Measurements from ENCODE around the gene RANBP1. TPM values are rescaled to one million over a fixed set of nuclear protein-coding genes. Genes with fewer than 3 reads are reported as not detected.

The RANBP1 gene
- total RNA-seq, 2 experiments from 2014 or later, result 406 to 570 TPM

DNA sequence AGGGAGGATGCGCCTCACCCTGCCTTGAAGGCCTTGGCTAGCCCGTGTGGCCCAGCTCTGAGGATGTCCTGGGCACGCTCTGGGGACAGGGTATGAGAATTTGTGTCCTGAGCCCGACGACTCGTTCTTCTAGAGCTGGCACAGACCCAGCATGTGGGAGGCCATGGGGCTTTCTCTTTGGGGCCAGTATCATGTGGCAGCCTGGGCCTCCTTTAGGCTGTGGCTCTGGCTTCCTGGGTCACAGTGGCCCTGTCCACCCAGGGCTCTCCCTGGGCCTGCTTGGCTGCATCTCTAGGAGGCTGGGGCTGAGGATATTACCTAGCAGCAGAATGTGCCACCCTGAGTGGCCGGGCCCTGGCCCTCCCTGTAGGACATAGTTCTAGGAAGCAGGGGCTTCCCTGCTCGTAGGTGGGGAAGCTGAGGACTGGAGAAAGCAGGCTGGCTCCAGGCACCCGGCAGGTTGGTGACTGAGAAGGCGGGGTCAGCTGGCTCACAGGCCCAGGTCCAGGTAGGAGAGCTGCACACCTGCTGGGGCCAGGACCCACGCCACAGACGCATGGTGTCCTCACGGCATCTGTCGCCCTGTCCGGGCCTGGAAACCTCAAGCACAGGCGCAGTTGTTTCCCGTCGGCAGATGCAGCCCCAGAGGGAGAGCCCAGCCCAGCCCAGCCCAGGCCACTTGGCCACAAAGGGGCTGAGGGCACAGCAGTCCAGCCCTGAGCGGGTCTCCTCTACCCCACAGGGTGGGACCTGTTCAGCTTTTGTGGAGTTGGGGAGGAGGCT lies 28.2 kb downstream of the RANBP1 start:
- H3K4me1 ChIP-seq (ENCODE audit: insufficient read depth, low read length, poor library complexity, severe bottlenecking), result no peaks in the 10 kb centered on the region
- DNase-seq (ENCODE audit: low spot score), result no peak
- no peak overlapping the region for H3K4me2 ChIP-seq (ENCODE audit: low read length)
- no peaks in the 10 kb centered on the region for H4K20me1 ChIP-seq (ENCODE audit: insufficient read depth, low read length)
- TF ChIP-seq EZH2phosphoT487 (IDR thresholded peaks at IDR 0.05; ENCODE audit: borderline replicate concordance, low read depth, low read length) (no peak), CTCF (conservative IDR thresholded peaks at IDR 0.05; ENCODE audit: low read length) (no peak)
- no peak overlapping the region for H3K4me3 ChIP-seq (ENCODE audit: low read depth, low read length, poor library complexity, severe bottlenecking)
- intact Hi-C loops (cut with micrococcal nuclease; ENCODE audit: unreplicated experiment), result no loop called here
- H3K79me2 ChIP-seq (ENCODE audit: insufficient read depth, low read depth, low read length), result no peaks in the 10 kb centered on the region
- H2AFZ ChIP-seq (ENCODE audit: low read length), result no peak overlapping the region
- H3K36me3 ChIP-seq (ENCODE audit: insufficient read depth, low read length), result no peaks in the 10 kb centered on the region
- no peaks in the 10 kb centered on the region for H3K9me3 ChIP-seq (ENCODE audit: low read length)
- BruUV-seq (replicated peaks), result no TSS peak
- ChIA-PET POLR2A (no interaction called here), CTCF (ENCODE audit: unreplicated experiment) (no interaction called here)
- no peak overlapping the region for H3K27ac ChIP-seq (ENCODE audit: low read depth, low read length, poor library complexity, severe bottlenecking)
- H3K9me2 ChIP-seq (ENCODE audit: insufficient read depth, low read length), result no peaks in the 10 kb centered on the region

GRCh38 chr22:20145206-20145831 lies 29.4 kb downstream of the RANBP1 start:
- no peak overlapping the region for H3K4me2 ChIP-seq (ENCODE audit: low read length)
- no peaks in the 10 kb centered on the region for H3K36me3 ChIP-seq (ENCODE audit: insufficient read depth, low read length)
- no peak overlapping the region for H3K4me3 ChIP-seq (ENCODE audit: low read depth, low read length, poor library complexity, severe bottlenecking)
- TF ChIP-seq CTCF (conservative IDR thresholded peaks at IDR 0.05; ENCODE audit: low read length) (no peak), EZH2phosphoT487 (IDR thresholded peaks at IDR 0.05; ENCODE audit: borderline replicate concordance, low read depth, low read length) (no peak)
- POLR2A ChIA-PET, result no interaction called here
- H2AFZ ChIP-seq (ENCODE audit: low read length), result no peak overlapping the region
- no peak overlapping the region for H3K27ac ChIP-seq (ENCODE audit: low read depth, low read length, poor library complexity, severe bottlenecking)
- CTCF ChIA-PET (ENCODE audit: unreplicated experiment), result no interaction called here
- intact Hi-C loops (cut with micrococcal nuclease; ENCODE audit: unreplicated experiment), result no loop called here
- no peaks in the 10 kb centered on the region for H4K20me1 ChIP-seq (ENCODE audit: insufficient read depth, low read length)
- H3K79me2 ChIP-seq (ENCODE audit: insufficient read depth, low read depth, low read length), result no peaks in the 10 kb centered on the region
- H3K9me2 ChIP-seq (ENCODE audit: insufficient read depth, low read length), result no peaks in the 10 kb centered on the region
- BruUV-seq (replicated peaks), result no TSS peak
- H3K4me1 ChIP-seq (ENCODE audit: insufficient read depth, low read length, poor library complexity, severe bottlenecking), result no peaks in the 10 kb centered on the region
- no peaks in the 10 kb centered on the region for H3K9me3 ChIP-seq (ENCODE audit: low read length)
- no peak for DNase-seq (ENCODE audit: low spot score)

DNA sequence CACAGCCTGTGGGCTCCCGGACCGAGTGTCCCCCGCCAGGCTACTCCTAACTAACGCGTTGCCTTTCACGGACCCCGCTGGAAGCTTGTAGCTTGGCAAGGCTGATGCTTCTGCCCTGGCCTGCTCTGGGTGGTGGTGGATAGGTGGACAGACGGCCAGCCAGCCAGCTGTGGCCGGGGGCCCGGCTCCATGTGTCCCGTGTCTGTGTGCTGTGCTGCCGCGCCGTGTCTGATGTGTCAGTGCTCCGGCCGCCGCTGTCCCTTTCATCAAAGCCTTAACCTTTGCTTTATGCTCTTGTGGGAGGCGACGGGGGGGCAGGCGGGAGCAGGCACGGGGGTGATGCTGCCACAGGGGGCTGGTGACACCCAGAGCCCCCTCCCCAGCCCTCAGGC lies 29.9 kb downstream of the RANBP1 start:
- Histone ChIP-seq H3K9me2 (ENCODE audit: insufficient read depth, low read length) (no peaks in the 10 kb centered on the region), H3K79me2 (ENCODE audit: insufficient read depth, low read depth, low read length) (no peaks in the 10 kb centered on the region), H3K4me1 (ENCODE audit: insufficient read depth, low read length, poor library complexity, severe bottlenecking) (no peaks in the 10 kb centered on the region), H3K4me2 (ENCODE audit: low read length) (no peak overlapping the region), H4K20me1 (ENCODE audit: insufficient read depth, low read length) (no peaks in the 10 kb centered on the region), H3K4me3 (ENCODE audit: low read depth, low read length, poor library complexity, severe bottlenecking) (no peak overlapping the region), H3K36me3 (ENCODE audit: insufficient read depth, low read length) (no peaks in the 10 kb centered on the region), H3K9me3 (ENCODE audit: low read length) (no peaks in the 10 kb centered on the region), H2AFZ (ENCODE audit: low read length) (no peak overlapping the region), H3K27ac (ENCODE audit: low read depth, low read length, poor library complexity, severe bottlenecking) (no peak overlapping the region)
- CTCF ChIA-PET (ENCODE audit: unreplicated experiment), result no interaction called here
- intact Hi-C loops (cut with micrococcal nuclease; ENCODE audit: unreplicated experiment), result no loop called here
- POLR2A ChIA-PET, result no interaction called here
- TF ChIP-seq EZH2phosphoT487 (IDR thresholded peaks at IDR 0.05; ENCODE audit: borderline replicate concordance, low read depth, low read length) (no peak), CTCF (conservative IDR thresholded peaks at IDR 0.05; ENCODE audit: low read length) (no peak)
- no TSS peak for BruUV-seq (replicated peaks)
- DNase-seq (ENCODE audit: low spot score), result no peak

Measured in OCI-LY7 (cell line).